ENCODE measurements around the gene HILPDA.

DNA sequence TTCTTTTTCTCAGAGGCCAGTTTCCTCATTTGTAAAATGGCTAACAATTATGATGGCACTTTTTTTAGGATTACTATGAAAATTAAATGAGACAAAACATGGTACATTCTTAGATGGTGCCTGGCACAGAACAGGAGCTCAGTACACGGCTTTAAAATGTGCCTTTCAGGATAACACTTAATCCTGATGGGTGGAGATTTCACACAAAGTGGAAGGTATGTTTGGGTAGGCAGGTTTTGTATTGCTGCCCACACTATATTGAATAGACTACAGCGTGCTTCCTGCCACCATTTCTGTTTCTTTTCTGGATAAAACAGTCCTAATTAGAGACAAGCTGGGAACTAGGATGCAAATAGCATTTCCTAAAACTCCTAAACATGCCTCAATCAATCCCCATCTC is 23.9 kb upstream of the HILPDA start:
- TF ChIP-seq E2F4 (IDR thresholded peaks at IDR 0.05; ENCODE audit: low read depth, low read length) (no peak), EP300 (IDR thresholded peaks at IDR 0.05; ENCODE audit: borderline replicate concordance in 1 of 2, control insufficient read depth in 1 of 2, low read depth in 2 of 2, low read length in 2 of 2) (no peak), RBBP5 (conservative IDR thresholded peaks at IDR 0.05) (no peak), POLR2A (IDR thresholded peaks at IDR 0.05; ENCODE audit: low read depth, low read length) (no peak), EZH2 (IDR thresholded peaks at IDR 0.05; ENCODE audit: borderline replicate concordance, control insufficient read depth, low read depth, low read length) (no peak), YY1 (IDR thresholded peaks at IDR 0.05; ENCODE audit: low read depth, low read length) (no peak), POLR2AphosphoS5 (IDR thresholded peaks at IDR 0.05; ENCODE audit: low read length) (no peak), MTA3 (IDR thresholded peaks at IDR 0.05; ENCODE audit: borderline replicate concordance, low read length) (no peak), CHD2 (IDR thresholded peaks at IDR 0.05; ENCODE audit: borderline replicate concordance, low read depth, low read length) (no peak), REST (IDR thresholded peaks at IDR 0.05; ENCODE audit: low read depth, low read length) (no peak)
- TF ChIP-seq, protein P1, sequence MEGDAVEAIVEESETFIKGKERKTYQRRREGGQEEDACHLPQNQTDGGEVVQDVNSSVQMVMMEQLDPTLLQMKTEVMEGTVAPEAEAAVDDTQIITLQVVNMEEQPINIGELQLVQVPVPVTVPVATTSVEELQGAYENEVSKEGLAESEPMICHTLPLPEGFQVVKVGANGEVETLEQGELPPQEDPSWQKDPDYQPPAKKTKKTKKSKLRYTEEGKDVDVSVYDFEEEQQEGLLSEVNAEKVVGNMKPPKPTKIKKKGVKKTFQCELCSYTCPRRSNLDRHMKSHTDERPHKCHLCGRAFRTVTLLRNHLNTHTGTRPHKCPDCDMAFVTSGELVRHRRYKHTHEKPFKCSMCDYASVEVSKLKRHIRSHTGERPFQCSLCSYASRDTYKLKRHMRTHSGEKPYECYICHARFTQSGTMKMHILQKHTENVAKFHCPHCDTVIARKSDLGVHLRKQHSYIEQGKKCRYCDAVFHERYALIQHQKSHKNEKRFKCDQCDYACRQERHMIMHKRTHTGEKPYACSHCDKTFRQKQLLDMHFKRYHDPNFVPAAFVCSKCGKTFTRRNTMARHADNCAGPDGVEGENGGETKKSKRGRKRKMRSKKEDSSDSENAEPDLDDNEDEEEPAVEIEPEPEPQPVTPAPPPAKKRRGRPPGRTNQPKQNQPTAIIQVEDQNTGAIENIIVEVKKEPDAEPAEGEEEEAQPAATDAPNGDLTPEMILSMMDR (IDR thresholded peaks at IDR 0.05 in 2 of 3, conservative IDR thresholded peaks at IDR 0.05 in 1 of 3; ENCODE audit: control insufficient read depth in 2 of 3, extremely low read depth in 1 of 3, insufficient read depth in 1 of 3, low read depth in 3 of 3, low read length in 3 of 3), result no peak

Measured in GM12878 (cell line).